ENCODE measurements around the gene MPPED1. TPM values are rescaled to one million over a fixed set of nuclear protein-coding genes. Genes with fewer than 3 reads are reported as not detected.

Gene MPPED1
- total RNA-seq, 1 donor from 2014 or later, result not detected

GRCh38 chr22:43448048-43448447, 36.2 kb downstream of the MPPED1 start:
- DNase-seq (ENCODE audit: low read depth), result no peak

- no peak for DNase-seq (ENCODE audit: low read depth)
Observed at GRCh38 chr22:43449205-43449830, 37.5 kb downstream of the MPPED1 start.

GRCh38 chr22:43449831-43450225, 38.0 kb downstream of the MPPED1 start:
- DNase-seq (ENCODE audit: low read depth), result no peak

GRCh38 chr22:43451371-43452050, 39.7 kb downstream of the MPPED1 start:
- no peak for DNase-seq (ENCODE audit: low read depth)

GRCh38 chr22:43455846-43456245, 44.0 kb downstream of the MPPED1 start:
- no peak for DNase-seq (ENCODE audit: low read depth)

- DNase-seq (ENCODE audit: low read depth), result no peak
Observed at GRCh38 chr22:43457002-43457401, 45.2 kb downstream of the MPPED1 start.

GRCh38 chr22:43462701-43463100, 50.9 kb downstream of the MPPED1 start:
- DNase-seq (ENCODE audit: low read depth), result no peak

GRCh38 chr22:43464809-43465208, 53.0 kb downstream of the MPPED1 start:
- DNase-seq (ENCODE audit: low read depth), result no peak

- DNase-seq (ENCODE audit: low read depth), result no peak
Observed at GRCh38 chr22:43465291-43466015, 53.6 kb downstream of the MPPED1 start.

- no peak for DNase-seq (ENCODE audit: low read depth)
Observed at GRCh38 chr22:43466710-43467109, 54.9 kb downstream of the MPPED1 start.

GRCh38 chr22:43467216-43467940, 55.6 kb downstream of the MPPED1 start:
- no peak for DNase-seq (ENCODE audit: low read depth)

- no peak for DNase-seq (ENCODE audit: low read depth)
Observed at GRCh38 chr22:43470253-43470652, 58.4 kb downstream of the MPPED1 start.

- DNase-seq (ENCODE audit: low read depth), result no peak
Observed at GRCh38 chr22:43470941-43471585, 59.2 kb downstream of the MPPED1 start.

- DNase-seq (ENCODE audit: low read depth), result no peak
Observed at GRCh38 chr22:43471606-43472135, 59.9 kb downstream of the MPPED1 start.

GRCh38 chr22:43473031-43473430, 61.2 kb downstream of the MPPED1 start:
- no peak for DNase-seq (ENCODE audit: low read depth)

- no peak for DNase-seq (ENCODE audit: low read depth)
Observed at GRCh38 chr22:43473441-43473840, 61.6 kb downstream of the MPPED1 start.

- DNase-seq (ENCODE audit: low read depth), result no peak
Observed at GRCh38 chr22:43474161-43475101, 62.6 kb downstream of the MPPED1 start.

- DNase-seq (ENCODE audit: low read depth), result no peak
Observed at GRCh38 chr22:43475549-43476076, 63.8 kb downstream of the MPPED1 start.

GRCh38 chr22:43476341-43476740, 64.5 kb downstream of the MPPED1 start:
- no peak for DNase-seq (ENCODE audit: low read depth)
